Fibroblast of lung (primary cell): ENCODE results near the gene LITAF.

Source experiments
- EZH2 ChIP-seq: IDR thresholded peaks from 2 replicates; pipeline ENCODE4 v1.5.1; 2012; ENCODE audit warnings: low read length, control low read depth, mild to moderate bottlenecking; ENCODE audit errors: missing control alignments
- TF ChIP-seq, protein P1 (sequence below), 2 donors: IDR thresholded peaks in 1 of 2; conservative IDR thresholded peaks in 1 of 2; 1 replicate in 1 of 2; 2 replicates in 1 of 2; pipeline ENCODE4 v1.5.1; 2011 to 2012; ENCODE audit warnings: low read length in 2 of 2, control low read depth in 1 of 2, inconsistent platforms in 1 of 2, low read depth in 1 of 2, mild to moderate bottlenecking in 1 of 2

GRCh38 chr16:11583166-11583565 is 3.6 kb downstream of the LITAF start:
- TF ChIP-seq, protein P1, sequence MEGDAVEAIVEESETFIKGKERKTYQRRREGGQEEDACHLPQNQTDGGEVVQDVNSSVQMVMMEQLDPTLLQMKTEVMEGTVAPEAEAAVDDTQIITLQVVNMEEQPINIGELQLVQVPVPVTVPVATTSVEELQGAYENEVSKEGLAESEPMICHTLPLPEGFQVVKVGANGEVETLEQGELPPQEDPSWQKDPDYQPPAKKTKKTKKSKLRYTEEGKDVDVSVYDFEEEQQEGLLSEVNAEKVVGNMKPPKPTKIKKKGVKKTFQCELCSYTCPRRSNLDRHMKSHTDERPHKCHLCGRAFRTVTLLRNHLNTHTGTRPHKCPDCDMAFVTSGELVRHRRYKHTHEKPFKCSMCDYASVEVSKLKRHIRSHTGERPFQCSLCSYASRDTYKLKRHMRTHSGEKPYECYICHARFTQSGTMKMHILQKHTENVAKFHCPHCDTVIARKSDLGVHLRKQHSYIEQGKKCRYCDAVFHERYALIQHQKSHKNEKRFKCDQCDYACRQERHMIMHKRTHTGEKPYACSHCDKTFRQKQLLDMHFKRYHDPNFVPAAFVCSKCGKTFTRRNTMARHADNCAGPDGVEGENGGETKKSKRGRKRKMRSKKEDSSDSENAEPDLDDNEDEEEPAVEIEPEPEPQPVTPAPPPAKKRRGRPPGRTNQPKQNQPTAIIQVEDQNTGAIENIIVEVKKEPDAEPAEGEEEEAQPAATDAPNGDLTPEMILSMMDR (conservative IDR thresholded peaks at IDR 0.05 in 1 of 2, IDR thresholded peaks at IDR 0.05 in 1 of 2; ENCODE audit: low read depth in 1 of 2, low read length in 2 of 2), result no peak
- TF ChIP-seq EZH2, result no peak
